A549 (cell line): Measurements from ENCODE around the gene CACNA1G.

Source experiments
- CTCF ChIP-seq: fragments of >200 bp; sonication (Bioruptor Twin); formaldehyde crosslinking; IDR thresholded peaks from 3 replicates; pipeline ENCODE4 v1.5.1; 2016
- ESRRA ChIP-seq: fragments of 150-350 bp; IDR thresholded peaks from 2 replicates; pipeline ENCODE4 v1.6.1; 2014; ENCODE audit warnings: mild to moderate bottlenecking, low read length, borderline replicate concordance
- MAZ ChIP-seq: fragments of 150-350 bp; IDR thresholded peaks from 2 replicates; pipeline ENCODE4 v1.6.1; 2014; ENCODE audit warnings: antibody characterized with exemption, low read depth, low read length, borderline replicate concordance
- POLR2A ChIP-seq: IDR thresholded peaks from 2 replicates; pipeline ENCODE4 v1.6.1; 2012; ENCODE audit warnings: mild to moderate bottlenecking, low read length
- RARB ChIP-seq: fragments of 250-450 bp; sonication (Bioruptor Pico); IDR thresholded peaks from 2 replicates; pipeline ENCODE4 v1.8.0; 2021; ENCODE audit warnings: mild to moderate bottlenecking, moderate library complexity

GRCh38 chr17:50631195-50631907 is 70.8 kb downstream of the CACNA1G start:
- TF ChIP-seq CTCF, result no peak
- TF ChIP-seq RARB (CRISPR knock-in tag), result no peak
- no peak for TF ChIP-seq ESRRA
- no peak for TF ChIP-seq MAZ
- TF ChIP-seq POLR2A, result no peak
